ENCODE measurements around the gene CHIA. TPM values are rescaled to one million over a fixed set of nuclear protein-coding genes. Genes with fewer than 3 reads are reported as not detected.
A peak's percentile ranks its signal among the peaks of the same experiment; 100 is the strongest.

Gene CHIA
- total and polyA plus RNA-seq, 9 of the 15 experiments (the other 6 are each of a cell fraction or from before 2014, with no cell fraction given) = not detected

- TF ChIP-seq FOXP4 (CRISPR knock-in tag; IDR thresholded peaks at IDR 0.05; ENCODE audit: borderline replicate concordance) = no peak
- TF ChIP-seq PPARD (CRISPR knock-in tag; IDR thresholded peaks at IDR 0.05) = no peak
- peak; percentile 90 for TF ChIP-seq VEZF1 (CRISPR knock-in tag; IDR thresholded peaks at IDR 0.05)
- TF ChIP-seq E4F1 (CRISPR knock-in tag; IDR thresholded peaks at IDR 0.05; ENCODE audit: borderline replicate concordance) = no peak
- TF ChIP-seq EHMT2 (IDR thresholded peaks at IDR 0.05) = no peak
- no peak for TF ChIP-seq FOXO4 (CRISPR knock-in tag; IDR thresholded peaks at IDR 0.05)
- no peak for TF ChIP-seq ZBTB43 (CRISPR knock-in tag; IDR thresholded peaks at IDR 0.05)
- no peak for TF ChIP-seq FOXM1 (IDR thresholded peaks at IDR 0.05; ENCODE audit: low read depth)
- no peak for TF ChIP-seq FOXM1 (CRISPR knock-in tag; IDR thresholded peaks at IDR 0.05; ENCODE audit: low read depth)
- TF ChIP-seq ZNF146 (CRISPR knock-in tag; IDR thresholded peaks at IDR 0.05; ENCODE audit: unreplicated experiment) = no peak
- TF ChIP-seq ZBTB26 (CRISPR knock-in tag; IDR thresholded peaks at IDR 0.05) = no peak
- no peak for TF ChIP-seq L3MBTL2 (IDR thresholded peaks at IDR 0.05)
- no peak for TF ChIP-seq SMARCB1 (IDR thresholded peaks at IDR 0.05; ENCODE audit: insufficient read length, low read depth)
These were observed 55.6 kb downstream of the CHIA start (continued) for GRCh38 chr1:111346089-111346885.
